ENCODE measurements around the gene CERS4.

DNA sequence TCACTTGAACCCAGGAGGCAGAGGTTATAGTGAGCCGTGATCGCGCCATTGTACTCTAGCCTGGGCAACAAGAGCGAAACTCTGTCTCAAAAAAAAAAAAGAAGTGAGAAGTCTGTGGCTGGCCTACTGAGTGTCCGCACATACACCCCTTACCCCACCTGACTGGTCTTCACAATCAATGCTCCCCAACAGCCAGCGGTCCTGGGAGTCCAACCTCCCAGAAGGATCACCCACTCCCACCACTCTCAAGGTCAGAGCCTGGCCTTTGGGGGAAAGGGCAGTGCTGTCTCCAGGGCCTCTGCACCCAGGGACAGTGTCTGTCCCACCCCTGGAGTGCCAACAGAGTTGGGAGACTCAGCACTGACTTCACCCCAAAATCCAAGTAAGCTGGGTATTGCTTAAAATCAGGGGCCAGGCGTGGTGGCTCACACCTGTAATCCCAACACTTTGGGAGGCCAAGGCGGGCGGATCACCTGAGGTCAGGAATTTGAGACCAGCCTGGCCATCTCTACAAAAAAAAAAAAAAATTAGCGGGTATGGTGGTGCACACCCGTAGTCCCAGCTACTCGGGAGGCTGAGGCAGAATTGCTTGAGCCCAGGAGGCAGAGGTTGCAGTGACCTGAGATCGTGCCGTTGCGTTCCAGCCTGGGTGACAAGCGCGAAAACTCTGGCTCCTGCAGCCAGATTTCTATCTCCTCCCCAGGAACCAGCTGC lies 101.3 kb downstream of the CERS4 start:
- TF ChIP-seq, protein P1, sequence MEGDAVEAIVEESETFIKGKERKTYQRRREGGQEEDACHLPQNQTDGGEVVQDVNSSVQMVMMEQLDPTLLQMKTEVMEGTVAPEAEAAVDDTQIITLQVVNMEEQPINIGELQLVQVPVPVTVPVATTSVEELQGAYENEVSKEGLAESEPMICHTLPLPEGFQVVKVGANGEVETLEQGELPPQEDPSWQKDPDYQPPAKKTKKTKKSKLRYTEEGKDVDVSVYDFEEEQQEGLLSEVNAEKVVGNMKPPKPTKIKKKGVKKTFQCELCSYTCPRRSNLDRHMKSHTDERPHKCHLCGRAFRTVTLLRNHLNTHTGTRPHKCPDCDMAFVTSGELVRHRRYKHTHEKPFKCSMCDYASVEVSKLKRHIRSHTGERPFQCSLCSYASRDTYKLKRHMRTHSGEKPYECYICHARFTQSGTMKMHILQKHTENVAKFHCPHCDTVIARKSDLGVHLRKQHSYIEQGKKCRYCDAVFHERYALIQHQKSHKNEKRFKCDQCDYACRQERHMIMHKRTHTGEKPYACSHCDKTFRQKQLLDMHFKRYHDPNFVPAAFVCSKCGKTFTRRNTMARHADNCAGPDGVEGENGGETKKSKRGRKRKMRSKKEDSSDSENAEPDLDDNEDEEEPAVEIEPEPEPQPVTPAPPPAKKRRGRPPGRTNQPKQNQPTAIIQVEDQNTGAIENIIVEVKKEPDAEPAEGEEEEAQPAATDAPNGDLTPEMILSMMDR (IDR thresholded peaks at IDR 0.05; ENCODE audit: low read length): no peak
- TF ChIP-seq EZH2 (IDR thresholded peaks at IDR 0.05; ENCODE audit: borderline replicate concordance, low read length): no peak
